ENCODE results near the gene RAPGEF2. TPM values are rescaled to one million over a fixed set of nuclear protein-coding genes. Genes with fewer than 3 reads are reported as not detected.
"Not testable (repeated sequence)": the region's sequence is repeated elsewhere in the genome, so short reads cannot be mapped to it uniquely, and the experiment has no call there.

The RAPGEF2 gene
- total RNA-seq, 2 donors from 2014 or later: 42.6 to 73.1 TPM

DNA sequence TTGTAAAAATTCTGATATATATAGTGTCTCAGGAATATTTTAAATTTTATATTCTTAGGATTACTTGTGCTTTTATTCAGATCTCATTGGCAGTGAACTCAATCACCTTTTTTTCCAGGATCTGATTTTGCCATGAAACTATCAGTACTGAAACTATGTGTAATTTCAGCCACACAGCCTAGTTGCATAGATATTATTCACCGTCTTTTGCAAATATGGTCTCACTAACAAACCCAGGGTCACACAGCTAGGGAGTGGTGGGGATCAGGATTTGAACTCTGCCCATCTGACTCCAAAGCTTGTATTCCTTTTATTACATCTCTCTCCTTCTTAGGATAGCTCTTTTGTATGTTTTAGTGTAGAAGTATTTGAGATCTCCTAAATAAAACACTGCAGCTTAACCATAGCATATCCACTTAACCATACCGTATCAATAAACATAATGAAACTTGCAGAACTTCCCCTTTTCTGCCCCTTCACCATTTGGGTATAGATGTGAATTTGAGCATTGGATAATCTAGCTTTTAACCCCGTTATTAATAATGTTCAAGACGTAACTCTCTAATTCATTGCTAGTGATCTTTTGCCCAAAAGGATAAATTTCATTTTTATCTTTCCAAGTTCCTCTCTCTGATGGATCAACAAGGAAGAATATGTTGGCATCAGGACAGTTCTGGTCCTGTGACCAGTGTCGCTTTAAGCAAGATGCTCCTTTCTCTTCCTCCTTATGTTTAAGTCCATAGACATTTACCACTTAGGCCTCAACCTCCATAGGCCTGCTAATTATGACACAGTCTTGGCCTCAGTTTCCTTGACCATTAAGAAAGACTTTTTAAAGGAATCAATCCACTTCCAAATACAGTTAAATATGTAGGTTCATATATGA is 74.6 kb downstream of the RAPGEF2 start:
- no peak for DNase-seq
- intact Hi-C loops (cut with DNase I, micrococcal nuclease): loop anchor here (10.0 kb wide), 2 partner anchors 323 to 453 kb away; partner anchors contain the start of gene PPID (in 1 of the 2)
- no peak for ATAC-seq

DNA sequence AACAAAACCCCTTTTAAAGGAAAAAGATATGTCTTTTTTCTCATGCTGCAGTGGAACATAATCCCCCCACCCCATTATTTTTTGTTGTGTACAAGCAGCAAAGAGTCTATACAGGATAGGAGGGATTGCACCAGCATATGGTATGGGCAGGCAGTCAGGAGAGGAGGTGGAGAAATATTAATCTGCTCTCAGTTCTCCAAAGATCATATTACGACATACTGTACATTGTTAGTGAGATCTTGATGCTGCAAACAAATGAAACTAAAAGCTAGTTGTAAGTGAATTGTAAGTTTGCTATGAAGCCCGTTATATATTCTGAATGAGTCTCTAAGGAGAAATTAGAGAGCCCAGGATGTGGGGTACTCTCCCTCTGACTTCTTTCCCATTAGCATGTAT is 75.3 kb downstream of the RAPGEF2 start:
- DNase-seq (no peak), ATAC-seq (no peak)
- intact Hi-C loops (cut with DNase I, micrococcal nuclease): loop anchor here (10.0 kb wide), 2 partner anchors 323 to 453 kb away; partner anchors contain the start of gene PPID (in 1 of the 2)

DNA sequence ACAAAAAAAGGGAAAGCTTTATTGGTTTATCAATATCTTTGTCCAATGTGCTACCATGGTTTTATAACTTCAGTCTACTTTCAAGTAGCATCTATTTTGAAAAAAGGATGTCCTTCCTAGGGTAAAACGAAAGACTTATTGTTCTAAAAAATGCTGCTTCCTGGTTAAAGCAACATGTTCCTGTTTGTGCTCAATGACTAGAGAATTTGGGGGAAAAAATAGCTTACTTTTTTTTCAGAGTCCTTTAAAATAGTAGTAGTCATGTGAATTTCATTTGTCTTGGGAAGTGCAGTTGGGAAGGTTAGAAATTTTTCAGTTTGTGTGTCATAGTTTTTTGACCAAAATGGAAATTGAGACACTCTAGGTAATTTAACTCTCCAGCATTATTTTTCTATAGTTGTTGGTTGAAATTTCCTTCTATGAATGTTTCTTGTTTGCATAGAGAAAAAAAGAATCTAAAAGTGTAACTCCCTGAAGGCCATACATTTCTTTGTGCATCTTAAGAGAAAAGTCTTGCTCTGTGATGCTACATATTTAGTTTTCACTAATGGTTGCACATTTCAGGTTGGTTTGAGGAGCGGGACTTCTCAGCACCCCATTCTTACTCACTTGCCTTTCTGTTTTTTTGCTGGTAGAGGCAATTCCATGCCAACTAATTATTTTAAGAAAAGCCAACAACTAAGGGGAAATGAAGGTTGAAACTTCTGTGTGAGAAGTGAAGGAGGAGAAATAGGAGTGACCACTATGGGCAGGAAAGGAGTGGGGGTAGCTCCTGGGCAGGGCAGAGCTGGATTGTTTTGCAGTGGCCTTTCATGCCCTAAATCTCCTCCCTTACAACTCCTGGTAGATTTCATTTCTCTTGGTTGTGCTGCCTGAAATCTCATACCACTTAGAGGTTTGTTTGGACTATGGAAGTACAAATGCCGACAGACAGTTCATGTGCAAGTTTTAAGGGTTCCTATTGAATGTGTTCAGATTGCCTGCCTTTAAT is 76.4 kb downstream of the RAPGEF2 start:
- ATAC-seq (no peak), DNase-seq (no peak)
- intact Hi-C loops (cut with DNase I, micrococcal nuclease): loop anchor here (10.0 kb wide), 2 partner anchors 324 to 454 kb away; partner anchors contain the start of gene PPID (in 1 of the 2)

DNA sequence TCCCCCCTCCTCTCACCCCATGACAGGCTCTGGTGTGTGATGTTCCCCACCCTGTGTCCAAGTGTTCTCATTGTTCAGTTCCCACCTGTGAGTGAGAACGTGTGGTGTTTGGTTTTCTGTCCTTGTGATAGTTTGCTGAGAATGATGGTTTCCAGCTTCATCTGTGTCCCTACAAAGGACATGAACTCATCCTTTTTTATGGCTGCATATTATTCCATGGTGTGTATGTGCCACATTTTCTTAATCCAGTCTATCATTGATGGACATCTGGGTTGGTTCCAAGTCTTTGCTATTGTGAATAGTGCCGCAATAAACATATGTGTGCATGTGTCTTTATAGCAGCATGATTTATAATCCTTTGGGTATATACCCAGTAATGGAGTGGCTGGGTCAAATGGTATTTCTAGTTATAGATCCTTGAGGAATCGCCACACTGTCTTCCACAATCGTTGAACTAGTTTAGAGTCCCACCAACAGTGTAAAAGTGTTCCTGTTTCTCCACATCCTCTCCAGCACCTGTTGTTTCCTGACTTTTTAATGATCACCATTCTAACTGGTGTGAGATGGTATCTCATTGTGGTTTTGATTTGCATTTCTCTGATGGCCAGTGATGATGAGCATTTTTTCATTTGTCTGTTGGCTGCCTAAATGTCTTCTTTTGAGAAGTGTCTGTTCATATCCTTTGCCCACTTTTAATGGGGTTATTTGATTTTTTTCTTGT is 81.2 kb downstream of the RAPGEF2 start:
- ATAC-seq; DNase-seq; intact Hi-C loops (cut with DNase I, micrococcal nuclease): not testable (repeated sequence)

DNA sequence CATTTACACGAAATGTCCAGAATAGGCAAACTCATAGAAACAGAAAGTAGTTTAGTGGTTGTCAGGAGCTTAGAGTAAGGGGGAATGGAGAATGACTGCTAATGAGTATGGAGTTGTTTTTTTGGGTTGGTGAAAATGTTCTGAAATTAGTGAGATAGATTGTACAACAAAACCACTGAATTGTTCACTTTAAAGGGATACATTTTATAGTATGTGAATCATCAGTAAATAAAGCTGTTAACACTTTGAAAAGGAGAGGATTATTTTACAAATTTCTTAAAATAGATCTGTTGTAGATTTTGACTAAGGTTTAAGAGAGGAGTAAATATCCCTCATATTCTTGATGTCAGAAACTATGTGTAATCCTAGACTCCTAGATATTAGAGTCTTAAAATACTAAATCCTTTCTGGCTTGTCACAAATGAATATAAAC is 82.7 kb downstream of the RAPGEF2 start:
- intact Hi-C loops (cut with DNase I, micrococcal nuclease): no loop called here
- no peak for ATAC-seq

DNA sequence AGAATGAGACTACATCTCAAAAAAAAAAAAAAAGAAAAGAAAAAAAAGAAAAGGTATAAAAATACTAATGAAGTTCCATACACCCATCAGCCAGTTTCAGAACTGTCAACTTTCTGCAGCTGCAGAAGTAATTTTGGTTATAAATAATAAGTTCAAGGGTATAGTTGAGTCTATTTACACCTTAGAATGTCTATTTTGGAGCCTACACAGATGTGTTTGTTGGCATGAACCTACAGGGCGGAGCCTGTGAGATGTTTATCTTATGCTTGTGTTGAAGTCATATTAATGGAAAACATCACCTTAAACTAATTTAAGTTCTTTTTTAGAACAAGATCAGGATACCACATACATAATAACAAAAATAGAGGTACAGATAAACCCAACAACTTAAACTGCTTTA is 85.8 kb downstream of the RAPGEF2 start:
- intact Hi-C loops (cut with DNase I, micrococcal nuclease): no loop called here
- ATAC-seq (no peak), DNase-seq (no peak)

More for the DNA sequence above, 82.7 kb downstream of the RAPGEF2 start:
- DNase-seq: no peak

DNA sequence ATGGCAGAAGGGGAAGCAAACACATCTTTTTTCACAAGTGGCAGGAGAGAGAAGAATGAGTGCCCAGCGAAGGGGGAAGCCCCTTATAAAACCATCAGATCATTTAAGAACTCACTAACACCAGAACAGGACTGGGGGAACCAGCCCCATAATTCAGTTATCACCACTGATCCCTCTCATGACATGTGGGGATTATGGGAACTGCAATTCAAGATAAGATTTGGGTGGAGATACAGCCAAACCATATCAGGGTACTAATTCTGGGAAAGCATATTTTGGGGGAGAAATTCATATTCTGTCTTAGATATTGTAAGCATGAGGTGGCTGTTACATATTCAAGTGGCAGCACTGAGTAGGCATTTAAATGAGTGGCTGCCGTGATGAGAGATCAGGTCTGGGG is 87.8 kb downstream of the RAPGEF2 start:
- intact Hi-C loops (cut with DNase I, micrococcal nuclease): no loop called here
- DNase-seq: no peak
- ATAC-seq: no peak

DNA sequence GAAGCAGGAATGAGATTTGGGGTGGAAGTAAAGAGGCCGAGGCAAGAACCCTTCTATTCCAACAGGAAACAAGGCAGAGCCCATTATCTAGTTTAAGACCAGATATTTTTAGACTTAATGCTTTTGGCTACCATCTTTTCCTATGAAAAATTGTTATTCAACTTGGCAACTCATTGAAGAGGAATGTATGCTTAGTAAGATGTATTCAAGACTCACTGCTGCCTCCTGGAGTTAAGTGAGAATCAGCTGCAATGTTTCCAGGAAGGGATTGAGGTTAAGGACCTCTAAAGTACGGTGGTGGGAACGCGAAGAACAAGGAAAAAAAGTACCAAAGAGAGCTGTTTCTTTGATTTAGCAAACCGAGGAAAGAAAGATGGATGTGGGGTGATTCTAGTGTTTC is 89.1 kb downstream of the RAPGEF2 start:
- DNase-seq: no peak
- no peak for ATAC-seq
- intact Hi-C loops (cut with DNase I, micrococcal nuclease): no loop called here

DNA sequence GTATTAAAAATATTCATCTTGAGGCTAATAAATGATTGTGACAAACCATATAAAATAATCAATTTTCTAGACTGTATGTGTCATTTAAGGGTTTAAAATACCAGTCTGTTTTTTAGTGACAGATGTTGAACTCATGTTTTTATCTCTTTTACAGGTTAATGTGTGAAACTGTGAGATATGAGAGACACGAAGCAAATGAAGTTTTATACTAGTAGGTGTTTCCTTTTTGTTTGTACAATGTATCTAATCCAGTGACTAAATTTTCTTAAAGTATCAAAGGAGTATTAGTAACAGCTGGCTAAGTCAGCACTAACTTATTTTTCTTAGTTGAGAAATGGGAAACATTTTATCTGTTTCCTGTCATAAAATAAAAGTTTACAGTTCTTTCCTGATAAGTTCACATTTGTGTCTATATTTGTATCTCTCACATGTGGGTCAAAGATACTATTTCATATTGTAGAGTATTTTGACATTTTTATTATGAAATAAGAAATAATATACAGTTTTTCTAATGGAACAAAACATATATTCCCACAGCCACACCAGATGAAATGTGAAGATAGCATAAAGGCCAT is 90.3 kb downstream of the RAPGEF2 start:
- DNase-seq (no peak), ATAC-seq (no peak)
- intact Hi-C loops (cut with DNase I, micrococcal nuclease): no loop called here

DNA sequence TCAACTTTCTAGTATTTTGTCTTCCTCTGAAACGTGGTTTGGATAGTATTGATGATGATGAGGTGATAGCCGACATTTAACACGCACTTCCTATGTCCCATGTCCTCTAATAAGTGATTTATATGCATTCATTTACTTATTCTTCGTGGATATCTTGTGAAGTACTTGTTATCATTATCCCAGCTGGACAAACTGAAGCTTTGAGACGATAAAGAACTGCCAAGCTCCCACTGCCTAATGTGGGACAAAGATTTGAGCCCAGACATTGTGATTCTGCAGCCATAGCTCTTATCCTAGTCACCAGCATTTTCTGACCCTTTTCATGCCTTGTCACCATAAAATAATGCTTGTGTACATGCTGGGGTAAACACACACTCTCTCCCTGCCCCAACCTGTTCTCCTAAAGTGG is 92.5 kb downstream of the RAPGEF2 start:
- ATAC-seq (no peak), DNase-seq (no peak)
- intact Hi-C loops (cut with DNase I, micrococcal nuclease): no loop called here

DNA sequence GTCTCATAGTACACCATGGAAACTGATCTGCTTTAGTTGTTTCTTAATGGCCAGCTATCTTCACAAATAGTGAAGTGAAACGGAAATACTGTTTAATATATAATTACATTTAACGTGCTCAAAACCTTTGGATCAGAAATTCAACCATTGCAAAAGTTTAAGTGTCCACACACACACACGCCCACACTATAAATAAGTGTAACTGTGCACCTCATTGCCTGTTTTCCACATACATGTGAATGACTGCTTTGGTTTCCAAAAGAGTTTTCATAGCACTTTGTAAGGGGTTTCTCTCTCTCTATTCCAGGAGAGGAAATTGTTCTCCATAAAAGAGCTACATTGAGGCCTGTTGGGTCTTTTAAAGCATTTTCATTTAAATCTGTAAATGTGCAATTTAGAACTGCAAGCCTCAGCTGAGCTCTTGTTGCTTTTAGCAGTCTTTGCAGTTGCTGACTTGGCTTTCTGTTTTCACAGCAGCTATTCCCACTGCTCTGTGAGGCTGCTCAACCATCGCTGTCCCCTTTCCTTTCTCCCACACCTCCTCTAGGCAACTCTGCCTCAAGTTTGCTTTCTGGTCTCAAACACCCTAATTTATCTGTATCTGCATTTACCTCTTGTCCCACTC is 94.5 kb downstream of the RAPGEF2 start:
- intact Hi-C loops (cut with DNase I, micrococcal nuclease): no loop called here
- ATAC-seq (no peak), DNase-seq (no peak)

DNA sequence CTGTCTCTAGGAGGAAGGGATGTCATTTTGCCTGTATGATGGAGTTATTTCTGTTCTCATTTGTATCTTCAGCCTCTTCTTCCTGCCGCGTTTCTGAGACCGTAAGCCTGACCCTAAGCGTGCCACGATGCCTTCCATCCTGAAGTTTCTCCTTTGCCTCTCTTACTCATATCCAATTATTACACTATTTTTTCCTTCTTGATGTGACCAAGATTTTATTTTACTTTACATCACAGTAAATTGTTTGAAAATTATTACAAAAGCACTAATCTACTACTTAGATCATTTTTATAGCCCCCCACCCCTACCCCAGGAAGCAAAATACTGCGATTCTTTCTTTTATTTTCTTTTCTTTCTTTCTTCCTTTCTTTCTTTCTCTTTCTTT is 95.0 kb downstream of the RAPGEF2 start:
- no peak for DNase-seq
- no peak for ATAC-seq
- intact Hi-C loops (cut with DNase I, micrococcal nuclease): no loop called here

DNA sequence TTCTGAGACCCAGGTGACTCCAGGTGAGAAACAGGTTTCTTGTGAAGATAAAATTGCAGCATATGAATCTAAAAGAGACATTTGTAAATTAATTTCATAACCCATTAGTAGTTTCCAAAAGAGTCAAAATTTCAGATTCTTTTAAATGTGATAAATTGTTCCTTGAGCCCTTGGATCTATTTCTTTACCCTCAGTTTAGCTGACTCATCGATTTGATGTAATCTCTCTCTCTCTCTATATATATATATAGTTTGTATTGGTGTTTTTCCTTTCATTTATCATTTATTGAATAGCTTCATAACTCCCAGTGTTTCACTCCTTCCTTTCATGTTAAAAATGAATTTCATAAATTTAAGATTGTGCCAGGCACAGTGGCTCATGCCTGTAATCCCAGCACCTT is 96.9 kb downstream of the RAPGEF2 start:
- intact Hi-C loops (cut with DNase I, micrococcal nuclease): loop anchor here in 1 of 2 donors (5.0 to 10.0 kb wide), 3 partner anchors 245 to 468 kb away; no protein-coding TSS in a partner anchor
- no peak for ATAC-seq

DNA sequence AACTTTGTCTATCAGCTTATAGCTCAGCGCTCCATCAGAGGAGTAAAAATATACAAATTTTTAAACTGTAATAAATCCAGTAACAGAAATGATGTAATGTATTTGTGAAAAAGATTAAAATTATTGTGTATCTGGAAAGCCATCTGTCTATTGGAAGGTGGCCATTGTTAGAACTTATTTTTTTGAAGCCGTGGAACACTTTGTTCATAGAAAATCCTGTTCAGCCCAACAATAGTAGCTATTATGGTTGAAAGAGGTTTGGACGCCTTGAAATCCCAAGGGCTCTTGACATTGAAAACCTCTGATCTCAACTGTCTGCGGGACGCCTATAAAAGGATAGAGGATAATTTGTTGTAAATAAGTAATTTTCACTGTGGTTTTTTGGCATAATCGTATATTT is 98.3 kb downstream of the RAPGEF2 start:
- ATAC-seq (no peak), DNase-seq (no peak)
- intact Hi-C loops (cut with DNase I, micrococcal nuclease): loop anchor here in 1 of 2 donors (5.0 to 10.0 kb wide), 3 partner anchors 244 to 469 kb away; no protein-coding TSS in a partner anchor

More for the DNA sequence above, 96.9 kb downstream of the RAPGEF2 start:
- DNase-seq: no peak

DNA sequence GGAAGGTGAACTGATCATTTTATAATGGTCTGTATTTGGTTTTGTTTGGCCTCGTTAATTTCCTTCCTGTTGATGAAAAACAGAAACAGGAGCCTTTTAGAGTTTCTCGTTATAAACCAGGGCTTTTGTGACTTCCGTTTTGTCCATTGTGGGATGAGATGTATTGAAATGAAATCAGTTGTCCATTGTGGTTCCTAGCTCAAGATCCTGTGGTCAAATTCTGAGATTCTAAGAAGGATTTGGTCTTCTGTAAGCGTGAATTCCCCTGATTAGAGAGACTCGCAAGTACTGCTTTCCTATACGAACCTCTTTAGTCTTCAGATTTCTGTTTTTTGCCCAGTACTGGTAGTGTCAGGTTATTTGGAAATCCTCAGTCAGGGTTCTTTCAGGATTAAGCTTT is 101.7 kb downstream of the RAPGEF2 start:
- DNase-seq (no peak), ATAC-seq (no peak)
- intact Hi-C loops (cut with DNase I, micrococcal nuclease): loop anchor here in 1 of 2 donors (5.0 to 10.0 kb wide), 3 partner anchors 240 to 472 kb away; no protein-coding TSS in a partner anchor

DNA sequence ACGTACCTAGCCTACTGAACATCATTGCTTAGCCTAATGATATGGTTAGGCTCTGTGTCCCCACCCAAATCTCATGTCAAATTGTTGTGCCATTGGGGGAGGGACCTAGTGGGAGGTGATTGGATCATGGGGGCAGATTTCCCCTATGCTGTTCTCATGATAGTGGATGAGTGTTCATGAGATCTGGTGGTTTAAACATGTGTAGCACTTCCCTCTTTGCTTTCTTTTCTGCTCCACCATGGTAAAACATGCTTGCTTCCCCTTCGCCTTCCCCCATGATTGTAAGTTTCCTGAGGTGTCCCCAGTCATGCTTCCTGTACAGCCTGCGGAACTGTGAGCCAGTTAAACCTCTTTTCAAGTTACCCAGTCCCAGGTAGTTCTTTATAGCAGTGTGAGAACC is 102.6 kb downstream of the RAPGEF2 start:
- ATAC-seq (no peak), DNase-seq (no peak)
- intact Hi-C loops (cut with DNase I, micrococcal nuclease): loop anchor here in 1 of 2 donors (10.0 kb wide), 1 partner anchor 239 kb away; no protein-coding TSS in a partner anchor

DNA sequence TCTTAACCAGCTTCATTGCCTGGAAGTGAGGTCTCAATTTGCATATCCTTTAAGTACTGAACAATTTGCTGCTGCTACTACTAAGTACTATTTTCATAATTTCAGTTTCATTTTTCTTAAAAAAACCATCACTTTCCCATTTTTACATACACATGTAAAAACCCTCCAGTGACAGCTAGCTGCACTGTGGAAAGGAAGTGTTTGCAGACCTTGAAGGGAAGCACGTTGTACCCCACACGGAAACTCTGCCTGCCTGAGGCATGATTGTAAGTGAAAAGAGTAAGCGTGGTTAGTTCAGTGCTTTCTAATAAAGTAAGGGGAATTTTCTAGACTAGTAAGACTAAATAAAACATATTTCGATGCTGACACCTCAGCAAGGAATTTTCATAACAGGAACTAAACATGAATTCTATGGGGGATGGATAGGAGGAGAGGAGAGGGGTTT is 103.6 kb downstream of the RAPGEF2 start:
- no peak for ATAC-seq
- no peak for DNase-seq
- intact Hi-C loops (cut with DNase I, micrococcal nuclease): loop anchor here in 1 of 2 donors (10.0 kb wide), 1 partner anchor 238 kb away; no protein-coding TSS in a partner anchor
